GM18907 (cell line): ENCODE results near the gene TXNDC15.

ENCODE experiments used
- ATAC-seq: cut with Tn5 transposase; IDR thresholded peaks from one replicate; pipeline ENCODE4 v1.9.1; 2021; ENCODE audit warnings: mild to moderate bottlenecking, moderate library complexity; ENCODE audit not compliant: unreplicated experiment

The TXNDC15 gene

GRCh38 chr5:134913795-134914194 lies 39.6 kb downstream of the TXNDC15 start:
- no peak for ATAC-seq

GRCh38 chr5:134917070-134917815 lies 43.1 kb downstream of the TXNDC15 start:
- ATAC-seq = no peak

- ATAC-seq = no peak
Measured at GRCh38 chr5:134918861-134919260, 44.7 kb downstream of the TXNDC15 start.

GRCh38 chr5:134920848-134921575 lies 46.8 kb downstream of the TXNDC15 start:
- no peak for ATAC-seq

GRCh38 chr5:134932508-134932907 lies 58.3 kb downstream of the TXNDC15 start:
- ATAC-seq = no peak

- no peak for ATAC-seq
Measured at GRCh38 chr5:134934202-134934601, 60.0 kb downstream of the TXNDC15 start.

- ATAC-seq = no peak
Measured at GRCh38 chr5:134935711-134936602, 61.8 kb downstream of the TXNDC15 start.

GRCh38 chr5:134937526-134937925 lies 63.4 kb downstream of the TXNDC15 start:
- no peak for ATAC-seq

GRCh38 chr5:134938030-134938429 lies 63.9 kb downstream of the TXNDC15 start:
- ATAC-seq = no peak

- no peak for ATAC-seq
Measured at GRCh38 chr5:134939500-134939899, 65.3 kb downstream of the TXNDC15 start.

GRCh38 chr5:134943547-134943946 lies 69.4 kb downstream of the TXNDC15 start:
- ATAC-seq = no peak

GRCh38 chr5:134944630-134945029 lies 70.5 kb downstream of the TXNDC15 start:
- ATAC-seq = no peak

- no peak for ATAC-seq
Measured at GRCh38 chr5:134945041-134945440, 70.9 kb downstream of the TXNDC15 start.

GRCh38 chr5:134948911-134949310 lies 74.7 kb downstream of the TXNDC15 start:
- ATAC-seq = no peak

GRCh38 chr5:134949316-134949715 lies 75.1 kb downstream of the TXNDC15 start:
- ATAC-seq = no peak
